Mesothelial cell of epicardium (in vitro differentiated cells): ENCODE data around the gene ANKRD44. TPM values are rescaled to one million over a fixed set of nuclear protein-coding genes. Genes with fewer than 3 reads are reported as not detected.
"Not testable (repeated sequence)": the region's sequence is repeated elsewhere in the genome, so short reads cannot be mapped to it uniquely, and the experiment has no call there.

Experiments
- DNase-seq, 2 experiments: peaks; one replicate each; pipeline ENCODE4 v3.0.0; 2021; ENCODE audit warnings: low spot score in 2 of 2; ENCODE audit not compliant: unreplicated experiment in 2 of 2
- H3K27ac Mint-ChIP-seq: 2 replicates; pipeline ENCODE4 v1.8.0; 2021; ENCODE audit warnings: mixed read lengths
- H3K27me3 Mint-ChIP-seq: 2 replicates; pipeline ENCODE4 v1.8.0; 2021; ENCODE audit warnings: low read depth, mixed read lengths
- H3K36me3 Mint-ChIP-seq: 2 replicates; pipeline ENCODE4 v1.8.0; 2021; ENCODE audit warnings: mixed read lengths
- H3K4me1 Mint-ChIP-seq: 2 replicates; pipeline ENCODE4 v1.8.0; 2021; ENCODE audit warnings: mixed read lengths
- H3K4me3 Mint-ChIP-seq: 2 replicates; pipeline ENCODE4 v1.8.0; 2021; ENCODE audit warnings: mild to moderate bottlenecking, moderate library complexity, mixed read lengths
- H3K9me3 Mint-ChIP-seq: 2 replicates; pipeline ENCODE4 v1.8.0; 2021; ENCODE audit warnings: mixed read lengths
- CTCF ChIP-seq: fragments of 200-600 bp; sonication (generic); IDR thresholded peaks from one replicate; pipeline ENCODE4 v1.5.0; 2021; ENCODE audit warnings: antibody characterized with exemption; ENCODE audit not compliant: unreplicated experiment
- total RNA-seq: library from RNA; stranded (reverse); gene quantifications from 3 replicates; pipeline ENCODE4 v1.2.1, GENCODE V29; 2021

Gene ANKRD44
- total RNA-seq, 1 donor from 2014 or later = 10.4 TPM

DNA sequence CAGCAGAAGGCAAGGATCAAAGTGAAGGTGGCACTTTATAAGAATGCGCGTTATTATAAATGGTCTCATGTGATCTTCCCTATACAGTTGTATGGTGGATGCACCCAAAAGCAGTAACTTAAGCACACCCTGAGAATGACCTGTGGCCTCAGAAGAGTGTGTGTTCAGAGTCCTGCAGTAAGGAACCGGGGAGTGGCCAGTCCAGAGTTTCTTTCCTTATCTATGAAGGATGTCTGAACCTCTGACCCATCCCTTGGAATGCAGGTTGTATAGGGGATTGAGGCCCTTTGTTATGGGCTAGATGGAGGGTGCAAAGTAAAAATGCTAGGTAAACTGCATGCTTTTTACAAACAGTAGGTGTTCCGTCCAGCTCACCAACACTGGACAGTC is 43.6 kb upstream of the ANKRD44 start:
- Mint-ChIP-seq H3K4me3 (no peak overlapping the region), H3K27ac (no peak overlapping the region), H3K27me3 (no peaks in the 10 kb centered on the region), H3K36me3 (no peaks in the 10 kb centered on the region), H3K4me1 (no peaks in the 10 kb centered on the region), H3K9me3 (no peaks in the 10 kb centered on the region)
- TF ChIP-seq CTCF = no peak
- no peak for DNase-seq

GRCh38 chr2:197353393-197354168 is 43.0 kb upstream of the ANKRD44 start:
- Mint-ChIP-seq H3K9me3 (no peaks in the 10 kb centered on the region), H3K4me3 (no peak overlapping the region)

GRCh38 chr2:197349699-197350098 is 39.1 kb upstream of the ANKRD44 start:
- Mint-ChIP-seq H3K27me3 (no peaks in the 10 kb centered on the region), H3K36me3 (no peaks in the 10 kb centered on the region), H3K27ac (no peak overlapping the region), H3K9me3 (no peaks in the 10 kb centered on the region), H3K4me3 (no peak overlapping the region), H3K4me1 (no peaks in the 10 kb centered on the region)
- DNase-seq = no peak
- no peak for TF ChIP-seq CTCF

More at GRCh38 chr2:197353393-197354168, 43.0 kb upstream of the ANKRD44 start:
- no peak for TF ChIP-seq CTCF
- Mint-ChIP-seq H3K4me1 (no peaks in the 10 kb centered on the region), H3K36me3 (no peaks in the 10 kb centered on the region), H3K27me3 (no peaks in the 10 kb centered on the region), H3K27ac (no peak overlapping the region)
- DNase-seq = no peak

DNA sequence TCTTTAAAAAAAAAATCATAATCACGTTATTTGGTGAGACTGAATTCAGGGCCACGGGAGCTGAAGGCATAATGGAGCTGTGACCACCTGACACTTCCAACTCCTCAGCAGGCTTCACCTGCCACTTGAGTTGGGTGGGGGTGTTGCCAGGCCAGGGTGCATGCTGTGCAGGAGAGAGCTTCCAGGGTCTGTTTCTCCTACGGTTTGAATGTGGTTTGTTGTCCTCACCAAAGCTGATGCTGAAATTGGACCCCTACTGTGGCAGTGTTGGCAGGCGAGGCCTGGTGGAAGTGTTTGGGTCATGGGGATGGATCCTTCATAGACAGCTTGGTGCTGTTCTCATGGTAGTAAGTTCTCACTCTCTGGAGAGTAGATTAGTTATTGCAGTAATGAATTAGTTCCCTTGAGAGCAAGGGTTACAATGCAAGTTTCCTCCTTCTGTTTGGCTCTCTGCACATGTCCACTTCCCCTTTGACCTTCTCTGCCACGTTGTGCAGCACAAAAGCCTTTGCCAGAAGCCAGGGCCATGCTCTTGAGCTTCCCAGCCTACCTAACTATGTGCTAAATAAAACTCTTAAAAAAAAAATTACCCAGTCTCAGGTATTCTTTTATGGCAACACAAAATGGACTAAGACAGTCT is 38.3 kb upstream of the ANKRD44 start:
- H3K4me3 Mint-ChIP-seq = no peak overlapping the region
- H3K27ac Mint-ChIP-seq = no peak overlapping the region
- H3K27me3 Mint-ChIP-seq = no peaks in the 10 kb centered on the region

GRCh38 chr2:197345846-197346370 is 35.3 kb upstream of the ANKRD44 start:
- TF ChIP-seq CTCF = no peak

More for the DNA sequence above, 38.3 kb upstream of the ANKRD44 start:
- no peak for TF ChIP-seq CTCF
- no peak for DNase-seq
- no peaks in the 10 kb centered on the region for H3K9me3 Mint-ChIP-seq
- no peaks in the 10 kb centered on the region for H3K36me3 Mint-ChIP-seq
- H3K4me1 Mint-ChIP-seq = no peaks in the 10 kb centered on the region

GRCh38 chr2:197343968-197344367 is 33.4 kb upstream of the ANKRD44 start:
- H3K4me3 Mint-ChIP-seq, H3K9me3 Mint-ChIP-seq, H3K36me3 Mint-ChIP-seq, H3K27ac Mint-ChIP-seq, H3K27me3 Mint-ChIP-seq, DNase-seq, H3K4me1 Mint-ChIP-seq: not testable (repeated sequence)

More at GRCh38 chr2:197345846-197346370, 35.3 kb upstream of the ANKRD44 start:
- Mint-ChIP-seq H3K4me1 (no peaks in the 10 kb centered on the region), H3K36me3 (no peaks in the 10 kb centered on the region), H3K9me3 (no peaks in the 10 kb centered on the region), H3K27me3 (no peaks in the 10 kb centered on the region), H3K4me3 (no peak overlapping the region), H3K27ac (no peak overlapping the region)
- DNase-seq = no peak
